K562 treated with DMSO at 1 percent for 48 hours (cell line): ENCODE data around the gene TMBIM1. TPM values are rescaled to one million over a fixed set of nuclear protein-coding genes. Genes with fewer than 3 reads are reported as not detected.

ENCODE experiments used
- total RNA-seq: library from RNA; unstranded; fragments of 300-600 nt; gene quantifications from 2 replicates; pipeline ENCODE4 v1.2.3, GENCODE V29; 2022; ENCODE audit warnings: low replicate concordance; ENCODE audit errors: extremely low read depth

The TMBIM1 gene, protein sequence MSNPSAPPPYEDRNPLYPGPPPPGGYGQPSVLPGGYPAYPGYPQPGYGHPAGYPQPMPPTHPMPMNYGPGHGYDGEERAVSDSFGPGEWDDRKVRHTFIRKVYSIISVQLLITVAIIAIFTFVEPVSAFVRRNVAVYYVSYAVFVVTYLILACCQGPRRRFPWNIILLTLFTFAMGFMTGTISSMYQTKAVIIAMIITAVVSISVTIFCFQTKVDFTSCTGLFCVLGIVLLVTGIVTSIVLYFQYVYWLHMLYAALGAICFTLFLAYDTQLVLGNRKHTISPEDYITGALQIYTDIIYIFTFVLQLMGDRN
- total RNA-seq = not detected in 2 replicates

DNA sequence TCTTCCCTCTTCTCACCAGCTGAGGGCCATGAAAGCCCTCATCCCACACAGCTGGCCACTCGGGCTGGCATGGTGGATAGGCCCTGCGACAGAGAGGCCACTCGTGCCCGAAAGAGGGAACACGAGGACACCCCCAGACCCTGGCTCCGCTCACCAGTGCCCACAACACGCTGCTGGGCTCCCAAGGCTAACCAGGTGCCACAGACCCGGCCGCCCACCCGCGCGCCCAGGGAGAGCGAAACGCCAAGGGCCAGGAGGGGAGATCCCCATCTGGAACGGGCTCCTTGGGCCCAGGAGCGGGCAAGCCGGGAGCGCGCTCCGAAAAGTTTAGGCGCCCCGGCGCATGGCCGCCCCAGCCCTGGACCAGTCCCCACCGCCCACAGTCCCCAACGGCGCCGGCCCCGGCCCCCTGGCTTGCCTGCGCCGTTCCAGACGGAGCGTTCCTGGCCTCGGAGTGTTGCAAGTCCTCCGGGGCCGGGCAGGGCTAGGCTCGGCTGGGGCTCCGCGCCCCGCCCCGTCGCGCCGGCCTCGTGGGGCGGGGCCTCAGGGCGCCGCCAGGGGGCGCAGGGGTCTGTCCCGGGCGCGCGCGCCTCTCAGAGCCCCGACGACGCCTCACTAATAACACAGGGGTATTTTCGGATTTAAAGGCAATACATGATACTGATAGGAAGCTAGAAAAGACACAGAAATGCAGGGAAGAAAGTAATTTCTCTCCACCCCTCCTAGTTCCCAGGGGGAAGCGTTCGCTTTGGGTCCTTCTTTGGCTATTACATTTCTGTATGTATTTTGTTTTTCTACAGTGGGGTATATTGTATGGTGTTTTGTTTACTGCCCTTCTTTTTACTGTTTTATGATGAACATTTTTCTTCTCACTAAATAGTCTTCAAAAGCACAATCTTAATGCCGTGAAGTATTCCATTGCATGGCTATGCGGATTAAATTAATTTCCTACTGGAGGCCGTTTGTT is at the start of gene TMBIM1:
TMBIM1 (minus strand) TSS at position 456 of the 967 bp plus-strand sequence. CDS start 10,362 bp downstream, outside the sequence.

DNA sequence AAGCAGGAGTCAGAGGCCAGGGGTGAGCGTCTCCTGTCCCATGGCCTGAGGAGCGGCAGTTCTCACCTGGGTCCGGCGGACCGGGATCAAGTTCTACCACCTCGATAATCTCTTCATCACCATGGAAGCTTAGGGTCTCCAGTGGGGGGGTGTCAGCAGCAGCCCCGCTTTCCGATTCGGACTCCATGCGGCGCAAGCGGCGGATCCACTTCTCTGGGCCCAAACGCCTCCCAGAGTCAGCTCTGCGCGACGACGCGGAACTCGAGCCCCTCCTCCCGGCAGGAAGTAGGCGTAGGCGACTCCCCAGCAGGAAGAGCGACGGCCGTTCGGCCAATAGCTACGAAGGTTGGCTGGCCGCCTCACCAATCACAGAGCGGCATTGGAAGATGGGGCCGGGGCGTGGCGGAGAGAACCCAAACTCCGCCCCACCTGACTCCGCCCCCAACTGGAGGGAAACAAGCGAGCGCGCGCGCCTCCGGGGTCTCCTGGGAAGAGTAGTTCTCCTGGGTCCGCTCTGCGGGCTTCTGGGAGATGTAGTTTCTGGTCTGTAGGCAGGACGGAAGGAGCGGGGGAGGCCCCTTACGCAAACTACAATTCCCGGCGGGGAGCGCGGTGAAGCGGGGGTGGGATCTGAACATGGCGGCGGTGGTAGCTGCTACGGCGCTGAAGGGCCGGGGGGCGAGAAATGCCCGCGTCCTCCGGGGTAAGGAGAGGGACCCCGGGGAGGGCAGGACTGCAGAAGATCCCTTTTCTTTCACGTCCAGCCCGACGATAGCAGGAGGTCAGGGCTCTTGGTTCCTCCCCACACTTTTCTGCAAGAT is 22.2 kb downstream of the TMBIM1 start, which contains the start of the genes AAMP and PNKD:
AAMP (minus strand) TSS at position 238 of the 821 bp plus-strand sequence; CDS start at position 187, 51 bp downstream.
PNKD (plus strand) TSS at position 620 of the 821 bp plus-strand sequence; CDS start at position 637, 17 bp downstream.

DNA sequence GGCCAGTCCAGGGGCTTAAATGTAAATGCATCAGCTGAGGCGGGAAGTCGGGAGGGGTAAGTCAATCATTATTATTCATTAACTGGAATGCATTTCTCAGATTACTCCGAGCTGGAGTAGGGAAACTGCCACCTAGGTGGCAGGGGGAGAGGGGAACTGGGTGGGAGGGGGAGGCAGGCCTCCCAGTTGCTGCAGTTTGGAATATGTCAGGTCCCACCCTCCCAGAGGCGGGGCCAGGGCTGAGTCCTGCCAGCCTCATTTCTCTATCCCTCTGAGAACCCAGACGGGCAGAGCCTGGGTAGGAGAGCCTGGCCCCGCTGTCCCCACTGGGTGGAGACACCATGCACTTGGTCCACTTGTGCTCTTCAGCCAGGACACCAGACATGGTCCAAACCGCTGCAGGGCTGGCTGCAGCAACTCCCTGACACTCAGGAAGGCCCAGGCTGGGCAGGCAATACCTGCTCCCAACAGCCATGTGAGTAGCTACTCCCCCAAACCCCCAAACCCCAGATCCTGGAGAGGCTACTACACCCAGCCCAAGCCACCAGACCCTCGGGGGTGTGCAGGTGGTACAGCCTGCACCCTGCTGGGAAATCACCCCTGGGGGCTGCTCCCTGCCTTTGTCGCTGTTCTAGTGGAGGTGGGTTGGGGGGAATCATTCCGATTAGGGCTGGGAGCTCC is 31.4 kb downstream of the TMBIM1 start, which contains the start of gene GPBAR1:
GPBAR1 (plus strand) TSS at position 274 of the 681 bp plus-strand sequence. CDS start 1,710 bp downstream, outside the sequence.

Other genes starting within 250 kb of the TMBIM1 start
- not detected in 2 replicates for gene RUFY4, start 223.2 kb downstream of the TMBIM1 start, total RNA-seq
- not detected in 2 replicates for gene CXCR2, start 166.5 kb downstream of the TMBIM1 start, total RNA-seq
- not detected in 2 replicates for gene CXCR1, start 125.5 kb downstream of the TMBIM1 start, total RNA-seq
- not detected in 2 replicates for gene ARPC2, start 75.3 kb downstream of the TMBIM1 start, total RNA-seq
- not detected in 2 replicates for gene GPBAR1, start 31.5 kb downstream of the TMBIM1 start, total RNA-seq
- gene AAMP, start 22.4 kb downstream of the TMBIM1 start, total RNA-seq = not detected in 2 replicates
- not detected in 2 replicates for gene PNKD, start 22.0 kb downstream of the TMBIM1 start, total RNA-seq
- gene CATIP, start 64.4 kb upstream of the TMBIM1 start, total RNA-seq = not detected in 2 replicates
- not detected in 2 replicates for gene SLC11A1, start 89.8 kb upstream of the TMBIM1 start, total RNA-seq
- gene CTDSP1, start 107.4 kb upstream of the TMBIM1 start, total RNA-seq = not detected in 2 replicates
- gene VIL1, start 126.6 kb upstream of the TMBIM1 start, total RNA-seq = not detected in 2 replicates